ENCODE results near the gene MFSD11.
"Not testable (repeated sequence)": the region's sequence is repeated elsewhere in the genome, so short reads cannot be mapped to it uniquely, and the experiment has no call there.

Gene MFSD11

GRCh38 chr17:76805319-76805718, 67.4 kb downstream of the MFSD11 start:
- no peak for DNase-seq (ENCODE audit: low read depth)

GRCh38 chr17:76806151-76806550, 68.2 kb downstream of the MFSD11 start:
- not testable (repeated sequence) for DNase-seq (ENCODE audit: low read depth)

GRCh38 chr17:76806767-76807166, 68.8 kb downstream of the MFSD11 start:
- DNase-seq (ENCODE audit: low read depth): not testable (repeated sequence)

GRCh38 chr17:76808326-76808725, 70.4 kb downstream of the MFSD11 start:
- DNase-seq (ENCODE audit: low read depth): no peak

- DNase-seq (ENCODE audit: low read depth): no peak
Measured at GRCh38 chr17:76810956-76811355, 73.0 kb downstream of the MFSD11 start.

- DNase-seq (ENCODE audit: low read depth): no peak
Measured at GRCh38 chr17:76811834-76812233, 73.9 kb downstream of the MFSD11 start.

GRCh38 chr17:76812263-76812662, 74.3 kb downstream of the MFSD11 start:
- no peak for DNase-seq (ENCODE audit: low read depth)

- no peak for DNase-seq (ENCODE audit: low read depth)
Measured at GRCh38 chr17:76812968-76813367, 75.0 kb downstream of the MFSD11 start.

GRCh38 chr17:76815907-76816589, 78.1 kb downstream of the MFSD11 start:
- DNase-seq (ENCODE audit: low read depth): not testable (repeated sequence)

GRCh38 chr17:76816590-76817135, 78.7 kb downstream of the MFSD11 start:
- DNase-seq (ENCODE audit: low read depth): peak; percentile 35

- no peak for DNase-seq (ENCODE audit: low read depth)
Measured at GRCh38 chr17:76820039-76820438, 82.1 kb downstream of the MFSD11 start.

GRCh38 chr17:76820561-76820960, 82.6 kb downstream of the MFSD11 start:
- DNase-seq (ENCODE audit: low read depth): no peak

- no peak for DNase-seq (ENCODE audit: low read depth)
Measured at GRCh38 chr17:76822184-76822778, 84.4 kb downstream of the MFSD11 start.

- DNase-seq (ENCODE audit: low read depth): no peak
Measured at GRCh38 chr17:76824093-76824492, 86.2 kb downstream of the MFSD11 start.

- DNase-seq (ENCODE audit: low read depth): no peak
Measured at GRCh38 chr17:76826330-76827068, 88.6 kb downstream of the MFSD11 start.

GRCh38 chr17:76827736-76828135, 89.8 kb downstream of the MFSD11 start:
- no peak for DNase-seq (ENCODE audit: low read depth)

Measured in stimulated activated CD4-positive, alpha-beta T cell treated with anti-CD3 and anti-CD28 coated beads, Interleukin-2, amount 100 ng/mL, for 4 hours (primary cell).